ENCODE results near the gene SIX4. TPM values are rescaled to one million over a fixed set of nuclear protein-coding genes. Genes with fewer than 3 reads are reported as not detected.

Gene SIX4
- total RNA-seq, 1 donor from 2014 or later, result 4.7 TPM

DNA sequence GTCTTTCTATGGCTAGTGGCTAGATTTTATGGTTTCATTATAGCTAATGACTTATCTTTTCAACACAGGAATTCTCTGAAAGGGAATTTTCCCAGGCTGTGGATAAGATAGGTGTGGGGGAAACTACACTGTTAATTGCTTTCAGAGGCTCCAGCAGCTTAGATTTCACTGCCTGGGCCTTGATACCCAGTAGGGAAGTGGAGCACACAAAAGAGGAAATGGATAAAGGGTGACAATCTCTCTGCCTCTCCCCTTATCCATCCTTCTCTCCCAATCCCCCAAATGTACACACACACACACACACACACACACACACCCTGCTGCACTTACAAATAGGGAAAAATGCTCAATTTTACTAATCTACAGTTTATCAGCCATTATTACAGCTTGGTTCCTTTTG, 19.1 kb downstream of the SIX4 start:
- no peak for FAIRE-seq
- TF ChIP-seq, protein P1, sequence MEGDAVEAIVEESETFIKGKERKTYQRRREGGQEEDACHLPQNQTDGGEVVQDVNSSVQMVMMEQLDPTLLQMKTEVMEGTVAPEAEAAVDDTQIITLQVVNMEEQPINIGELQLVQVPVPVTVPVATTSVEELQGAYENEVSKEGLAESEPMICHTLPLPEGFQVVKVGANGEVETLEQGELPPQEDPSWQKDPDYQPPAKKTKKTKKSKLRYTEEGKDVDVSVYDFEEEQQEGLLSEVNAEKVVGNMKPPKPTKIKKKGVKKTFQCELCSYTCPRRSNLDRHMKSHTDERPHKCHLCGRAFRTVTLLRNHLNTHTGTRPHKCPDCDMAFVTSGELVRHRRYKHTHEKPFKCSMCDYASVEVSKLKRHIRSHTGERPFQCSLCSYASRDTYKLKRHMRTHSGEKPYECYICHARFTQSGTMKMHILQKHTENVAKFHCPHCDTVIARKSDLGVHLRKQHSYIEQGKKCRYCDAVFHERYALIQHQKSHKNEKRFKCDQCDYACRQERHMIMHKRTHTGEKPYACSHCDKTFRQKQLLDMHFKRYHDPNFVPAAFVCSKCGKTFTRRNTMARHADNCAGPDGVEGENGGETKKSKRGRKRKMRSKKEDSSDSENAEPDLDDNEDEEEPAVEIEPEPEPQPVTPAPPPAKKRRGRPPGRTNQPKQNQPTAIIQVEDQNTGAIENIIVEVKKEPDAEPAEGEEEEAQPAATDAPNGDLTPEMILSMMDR (IDR thresholded peaks at IDR 0.05; ENCODE audit: insufficient read depth, low read length, severe bottlenecking), result no peak

DNA sequence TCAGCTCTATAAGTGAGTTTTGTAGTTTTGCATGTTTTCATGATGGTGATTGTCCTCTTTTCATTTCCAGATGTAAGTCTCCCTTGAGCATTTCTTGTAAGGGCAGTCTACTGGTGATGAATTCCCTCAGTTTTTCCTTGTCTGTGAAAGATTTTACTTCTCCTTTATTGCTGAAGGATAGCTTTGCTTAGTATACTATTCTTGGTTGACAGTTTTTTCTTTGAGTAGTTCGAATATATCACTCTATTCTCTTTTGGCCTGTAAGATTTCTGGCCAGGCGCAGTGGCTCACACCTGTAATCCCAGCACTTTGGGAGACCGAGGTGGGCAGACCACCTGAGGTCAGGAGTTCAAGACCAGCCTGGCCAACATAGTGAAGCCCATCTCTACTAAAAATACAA, 23.6 kb downstream of the SIX4 start:
- Histone ChIP-seq H3K36me3 (ENCODE audit: control insufficient read depth, insufficient read depth, low read length) (no peaks in the 10 kb centered on the region), H3K4me3 (ENCODE audit: low read depth, low read length) (no peak overlapping the region), H3K27me3 (ENCODE audit: control insufficient read depth, insufficient read depth, low read length) (no peaks in the 10 kb centered on the region)
- no peak for DNase-seq (ENCODE audit: low read depth)
- FAIRE-seq, result no peak
- TF ChIP-seq, protein P1 (IDR thresholded peaks at IDR 0.05; ENCODE audit: insufficient read depth, low read length, severe bottlenecking), result no peak

More for the DNA sequence above, 19.1 kb downstream of the SIX4 start:
- no peak for DNase-seq (ENCODE audit: low read depth)
- H3K4me3 ChIP-seq (ENCODE audit: low read depth, low read length), result no peak overlapping the region
- H3K36me3 ChIP-seq (ENCODE audit: control insufficient read depth, insufficient read depth, low read length), result no peaks in the 10 kb centered on the region
- no peaks in the 10 kb centered on the region for H3K27me3 ChIP-seq (ENCODE audit: control insufficient read depth, insufficient read depth, low read length)

GRCh38 chr14:60695327-60695726, 28.8 kb downstream of the SIX4 start:
- DNase-seq (ENCODE audit: low read depth) (no peak), FAIRE-seq (no peak)
- H3K27me3 ChIP-seq (ENCODE audit: control insufficient read depth, insufficient read depth, low read length), result no peaks in the 10 kb centered on the region
- no peaks in the 10 kb centered on the region for H3K36me3 ChIP-seq (ENCODE audit: control insufficient read depth, insufficient read depth, low read length)
- no peak overlapping the region for H3K4me3 ChIP-seq (ENCODE audit: low read depth, low read length)
- TF ChIP-seq, protein P1 (IDR thresholded peaks at IDR 0.05; ENCODE audit: insufficient read depth, low read length, severe bottlenecking), result no peak

DNA sequence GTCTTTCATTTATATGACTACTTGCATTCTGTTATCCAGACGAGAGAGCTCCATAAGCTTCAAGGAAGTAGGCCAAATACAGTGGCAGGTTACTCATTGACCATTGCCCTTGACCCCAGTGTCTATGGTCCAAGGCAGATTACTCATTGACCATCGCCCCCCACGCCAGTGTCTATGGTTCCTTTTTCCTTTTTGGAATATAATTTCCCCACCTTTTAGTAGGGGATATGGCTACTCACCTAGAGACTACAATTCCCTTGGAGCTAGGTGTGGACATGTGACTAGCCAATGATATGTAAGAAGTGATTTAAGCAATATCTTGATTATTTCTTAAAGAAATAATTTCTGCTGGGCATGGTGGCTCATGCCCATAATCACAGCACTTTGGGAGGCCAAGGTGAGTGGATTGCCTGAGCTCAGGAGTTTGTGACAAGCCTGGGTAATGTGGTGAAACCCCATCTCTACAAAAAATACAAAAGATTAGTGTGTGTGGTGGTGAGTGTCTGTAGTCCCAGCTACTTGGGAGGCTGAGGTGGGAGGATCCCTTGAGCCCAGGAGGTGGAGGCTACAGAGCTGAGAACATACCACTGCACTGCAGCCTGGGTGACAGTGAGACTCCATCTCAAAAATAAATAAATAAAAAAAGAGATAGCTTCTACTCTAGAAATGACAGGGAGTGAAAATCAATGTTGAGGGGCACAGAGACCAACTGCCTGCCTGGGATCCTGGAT, 32.6 kb downstream of the SIX4 start:
- H3K36me3 ChIP-seq (ENCODE audit: control insufficient read depth, insufficient read depth, low read length), result no peaks in the 10 kb centered on the region
- DNase-seq (ENCODE audit: low read depth), result no peak
- no peak for FAIRE-seq
- no peaks in the 10 kb centered on the region for H3K27me3 ChIP-seq (ENCODE audit: control insufficient read depth, insufficient read depth, low read length)
- H3K4me3 ChIP-seq (ENCODE audit: low read depth, low read length), result no peak overlapping the region
- TF ChIP-seq, protein P1 (IDR thresholded peaks at IDR 0.05; ENCODE audit: insufficient read depth, low read length, severe bottlenecking), result no peak

DNA sequence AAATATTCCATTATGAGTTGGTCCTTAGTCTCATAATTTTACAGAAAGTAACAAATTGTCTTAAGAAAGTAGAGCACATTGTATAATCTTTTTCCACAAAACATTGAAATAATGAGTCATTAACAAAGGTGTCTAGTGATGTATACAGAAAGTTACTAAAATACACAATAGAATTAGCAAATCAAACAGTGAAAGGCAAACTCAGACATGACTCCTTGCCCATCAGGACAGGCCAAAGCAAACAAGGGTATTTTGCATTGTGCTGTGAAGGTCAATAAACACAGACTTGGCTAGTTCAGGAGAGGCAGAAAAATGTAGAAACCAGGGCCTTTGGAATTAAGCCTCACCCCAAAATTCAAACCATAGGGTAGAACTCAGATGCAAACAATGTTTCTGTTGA, 37.3 kb downstream of the SIX4 start:
- no peaks in the 10 kb centered on the region for H3K27me3 ChIP-seq (ENCODE audit: control insufficient read depth, insufficient read depth, low read length)
- DNase-seq (ENCODE audit: low read depth), result peak; percentile 88
- FAIRE-seq, result no peak
- TF ChIP-seq, protein P1 (IDR thresholded peaks at IDR 0.05; ENCODE audit: insufficient read depth, low read length, severe bottlenecking), result no peak
- no peaks in the 10 kb centered on the region for H3K36me3 ChIP-seq (ENCODE audit: control insufficient read depth, insufficient read depth, low read length)
- no peak overlapping the region for H3K4me3 ChIP-seq (ENCODE audit: low read depth, low read length)

GRCh38 chr14:60684203-60684602, 39.9 kb downstream of the SIX4 start:
- Histone ChIP-seq H3K4me3 (ENCODE audit: low read depth, low read length) (no peak overlapping the region), H3K36me3 (ENCODE audit: control insufficient read depth, insufficient read depth, low read length) (no peaks in the 10 kb centered on the region), H3K27me3 (ENCODE audit: control insufficient read depth, insufficient read depth, low read length) (no peaks in the 10 kb centered on the region)
- TF ChIP-seq, protein P1 (IDR thresholded peaks at IDR 0.05; ENCODE audit: insufficient read depth, low read length, severe bottlenecking), result no peak
- no peak for DNase-seq (ENCODE audit: low read depth)
- no peak for FAIRE-seq
